WTC11 (cell line): ENCODE measurements around the gene ERFL. TPM values are rescaled to one million over a fixed set of nuclear protein-coding genes. Genes with fewer than 3 reads are reported as not detected.

Experiments used
- ATAC-seq: fragments of 200-7000 bp; cut with Tn5 transposase; 2 replicates; pipeline ENCODE4 v1.10.0; 2021; ENCODE audit warnings: mild to moderate bottlenecking, moderate library complexity
- Bru-seq: library from RNA; stranded (reverse); fragments of 400-500 nt; gene quantifications from one replicate; lab custom pipeline; 2021; lab: Mats Ljungman, UMichigan
- CTCF ChIA-PET: fragments of 300-600 bp; sonication (Branson Sonifier 250); formaldehyde crosslinking; loops from one replicate; lab custom pipeline; 2021; ENCODE audit warnings: antibody characterized with exemption; lab: Charles Lee
- POLR2A ChIA-PET: fragments of 350-600 bp; sonication (Branson Sonifier 250); formaldehyde crosslinking; loops from one replicate; lab custom pipeline; 2021; ENCODE audit warnings: antibody characterized with exemption; lab: Charles Lee
- DNase-seq: peaks from one replicate; pipeline ENCODE4 v3.0.0; 2021; ENCODE audit warnings: low spot score
- H3K27ac Mint-ChIP-seq: 2 replicates; pipeline ENCODE4 v1.8.0; 2021; ENCODE audit warnings: mixed read lengths
- H3K27me3 Mint-ChIP-seq: 2 replicates; pipeline ENCODE4 v1.8.0; 2021; ENCODE audit warnings: low read depth, mild to moderate bottlenecking, moderate library complexity, mixed read lengths
- H3K36me3 Mint-ChIP-seq: 2 replicates; pipeline ENCODE4 v1.8.0; 2021; ENCODE audit warnings: mixed read lengths
- H3K4me1 Mint-ChIP-seq: 2 replicates; pipeline ENCODE4 v1.8.0; 2022; ENCODE audit warnings: mixed read lengths
- H3K4me3 Mint-ChIP-seq: 2 replicates; pipeline ENCODE4 v1.8.0; 2021; ENCODE audit warnings: mild to moderate bottlenecking, moderate library complexity, mixed read lengths
- H3K9me3 Mint-ChIP-seq: 2 replicates; pipeline ENCODE4 v1.8.0; 2021; ENCODE audit warnings: mixed read lengths
- FOXK1 ChIP-seq: sonication (generic); formaldehyde crosslinking; IDR thresholded peaks from 2 replicates; pipeline ENCODE4 v1.8.0; 2022; ENCODE audit warnings: mild to moderate bottlenecking, moderate library complexity, missing genetic modification reagents
- GABPB1 ChIP-seq: sonication (generic); formaldehyde crosslinking; IDR thresholded peaks from 2 replicates; pipeline ENCODE4 v1.8.1; 2023; ENCODE audit warnings: mild to moderate bottlenecking, missing genetic modification reagents
- JAZF1 ChIP-seq: fragments of 250-450 bp; sonication (Bioruptor Pico); IDR thresholded peaks from 2 replicates; pipeline ENCODE4 v1.9.0; 2021; ENCODE audit warnings: moderate library complexity, mild to moderate bottlenecking, inconsistent platforms
- NFE2L1 ChIP-seq: sonication (generic); formaldehyde crosslinking; IDR thresholded peaks from 2 replicates; pipeline ENCODE4 v1.8.1; 2023; ENCODE audit warnings: missing genetic modification reagents
- NFYB ChIP-seq: sonication (generic); formaldehyde crosslinking; conservative IDR thresholded peaks from 2 replicates; pipeline ENCODE4 v1.8.0; 2022; ENCODE audit warnings: low read depth, missing genetic modification reagents
- NR2C2 ChIP-seq: sonication (generic); formaldehyde crosslinking; IDR thresholded peaks from 2 replicates; pipeline ENCODE4 v1.8.0; 2022; ENCODE audit warnings: mild to moderate bottlenecking, missing genetic modification reagents
- NR3C1 ChIP-seq: sonication (generic); formaldehyde crosslinking; conservative IDR thresholded peaks from 2 replicates; pipeline ENCODE4 v1.8.1; 2023; ENCODE audit warnings: low read depth, mild to moderate bottlenecking, missing genetic modification reagents
- STAT6 ChIP-seq: sonication (generic); formaldehyde crosslinking; conservative IDR thresholded peaks from 2 replicates; pipeline ENCODE4 v1.8.1; 2023; ENCODE audit warnings: mild to moderate bottlenecking, low read depth, missing genetic modification reagents, moderate library complexity
- TEAD1 ChIP-seq: sonication (generic); formaldehyde crosslinking; IDR thresholded peaks from 2 replicates; pipeline ENCODE4 v1.8.0; 2022; ENCODE audit warnings: mild to moderate bottlenecking, missing genetic modification reagents
- TP53 ChIP-seq: sonication (generic); formaldehyde crosslinking; IDR thresholded peaks from 2 replicates; pipeline ENCODE4 v1.8.1; 2023; ENCODE audit warnings: mild to moderate bottlenecking, missing genetic modification reagents
- ZNF263 ChIP-seq: sonication (generic); formaldehyde crosslinking; IDR thresholded peaks from 2 replicates; pipeline ENCODE4 v1.8.1; 2022; ENCODE audit warnings: low read depth, mild to moderate bottlenecking, moderate library complexity, missing genetic modification reagents
- ZNF671 ChIP-seq: fragments of 250-450 bp; sonication (Bioruptor Pico); IDR thresholded peaks from 2 replicates; pipeline ENCODE4 v1.8.0; 2021; ENCODE audit warnings: mild to moderate bottlenecking
- long read RNA-seq, 3 experiments: library from RNA in 1 of 3; library from capped mRNA in 1 of 3; library from polyadenylated mRNA in 1 of 3; unstranded in 2 of 3; stranded (forward) in 1 of 3; transcript quantifications; one replicate each; pipeline ENCODE4 v2.0.0, GENCODE V29; 2021
- total RNA-seq: library from RNA; stranded (reverse); gene quantifications from 3 replicates; pipeline ENCODE4 v1.2.3, GENCODE V29; 2021
- TF ChIP-seq, protein P1 (sequence below): sonication (generic); formaldehyde crosslinking; IDR thresholded peaks from 2 replicates; pipeline ENCODE4 v1.8.1; 2022; ENCODE audit warnings: mild to moderate bottlenecking, moderate library complexity, missing genetic modification reagents
- TF ChIP-seq, protein P2 (sequence below): fragments of 250-450 bp; sonication (Bioruptor Pico); conservative IDR thresholded peaks from 2 replicates; pipeline ENCODE4 v1.9.0; 2021; ENCODE audit warnings: mild to moderate bottlenecking
- TF ChIP-seq, protein P3 (sequence below): fragments of 250-450 bp; sonication (Bioruptor Pico); IDR thresholded peaks from 2 replicates; pipeline ENCODE4 v1.9.0; 2021; ENCODE audit warnings: moderate library complexity, mild to moderate bottlenecking, inconsistent platforms, borderline replicate concordance
- TF ChIP-seq, protein P4 (sequence below): sonication (generic); formaldehyde crosslinking; IDR thresholded peaks from 2 replicates; pipeline ENCODE4 v1.8.1; 2023; ENCODE audit warnings: mild to moderate bottlenecking, missing genetic modification reagents, moderate library complexity

The ERFL gene
- total RNA-seq (0.30 to 0.66 TPM (median 0.31 TPM) in 3 replicates), Bru-seq, nascent RNA (percentile 14 among the genes with signal in this experiment)
- long read RNA-seq, experiment 1, result 0 reads
- long read RNA-seq, experiment 2, result 0 reads
- long read RNA-seq, experiment 3, result 0 reads

GRCh38 chr19:41928221-41928683, at the start of gene ERFL:
Gene ERFL, minus strand, starts transcription at chr19:41928449. Its CDS starts 15,530 bp downstream, at chr19:41912919.
- Mint-ChIP-seq H3K4me3 (peak within 1 kb of the TSS; percentile 72), H3K27ac (no peak within 1 kb of the TSS), H3K36me3 (no peaks in the 10 kb centered on the region), H3K9me3 (no peaks in the 10 kb centered on the region), H3K27me3 (peaks cover 47% of the 10 kb centered on the region), H3K4me1 (peaks cover 31% of the 10 kb centered on the region)
- POLR2A ChIA-PET, result no interaction called here
- CTCF ChIA-PET, result interaction anchor here (0.7 to 1.9 kb wide), 7 partner anchors 9 to 106 kb away, joined by 3 to 12 read pairs (median 5); no protein-coding TSS in a partner anchor
- DNase-seq, result no peak
- TF ChIP-seq TP53 (no peak), ZNF263 (CRISPR knock-in tag) (peak; percentile 95)
- TF ChIP-seq, protein P1, sequence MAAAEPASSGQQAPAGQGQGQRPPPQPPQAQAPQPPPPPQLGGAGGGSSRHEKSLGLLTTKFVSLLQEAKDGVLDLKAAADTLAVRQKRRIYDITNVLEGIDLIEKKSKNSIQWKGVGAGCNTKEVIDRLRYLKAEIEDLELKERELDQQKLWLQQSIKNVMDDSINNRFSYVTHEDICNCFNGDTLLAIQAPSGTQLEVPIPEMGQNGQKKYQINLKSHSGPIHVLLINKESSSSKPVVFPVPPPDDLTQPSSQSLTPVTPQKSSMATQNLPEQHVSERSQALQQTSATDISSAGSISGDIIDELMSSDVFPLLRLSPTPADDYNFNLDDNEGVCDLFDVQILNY (CRISPR knock-in tag), result no peak
- TF ChIP-seq, all 79 proteins: peak for 1
- peak; percentile 13 for ATAC-seq

DNA sequence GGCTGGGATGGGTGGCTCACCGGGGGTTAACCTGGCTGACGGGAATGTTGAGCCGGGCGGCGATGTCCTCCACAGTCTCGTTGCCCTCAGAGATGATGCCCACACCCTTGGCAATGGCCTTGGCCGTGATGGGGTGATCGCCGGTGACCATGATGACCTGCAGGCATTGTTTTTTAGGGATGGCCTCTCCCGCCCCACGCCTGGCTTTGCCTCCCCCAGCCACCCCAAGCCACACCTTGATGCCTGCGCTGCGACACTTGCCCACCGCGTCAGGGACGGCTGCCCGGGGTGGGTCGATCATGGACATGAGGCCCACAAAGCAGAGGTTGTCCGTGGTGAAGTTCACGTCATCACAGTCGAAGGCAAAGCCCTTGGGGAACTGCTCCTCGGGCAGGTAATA, 49.7 kb upstream of the ERFL start:
- no peak overlapping the region for H3K4me3 Mint-ChIP-seq
- ChIA-PET POLR2A (no interaction called here), CTCF (interaction anchor here (1.5 kb wide), 1 partner anchor 51 kb away, joined by 4 read pairs; no protein-coding TSS in a partner anchor)
- H3K4me1 Mint-ChIP-seq, result no peaks in the 10 kb centered on the region
- no peaks in the 10 kb centered on the region for H3K9me3 Mint-ChIP-seq
- DNase-seq (no peak), ATAC-seq (no peak)
- TF ChIP-seq GABPB1 (CRISPR knock-in tag) (no peak), NR3C1 (no peak), ZNF671 (no peak), NR2C2 (CRISPR knock-in tag) (no peak), FOXK1 (no peak), NFYB (CRISPR knock-in tag) (no peak), JAZF1 (CRISPR knock-in tag) (no peak), TEAD1 (CRISPR knock-in tag) (no peak), STAT6 (CRISPR knock-in tag) (no peak), NFE2L1 (CRISPR knock-in tag) (no peak)
- TF ChIP-seq, protein P1 (CRISPR knock-in tag), result no peak
- TF ChIP-seq, protein P2, sequence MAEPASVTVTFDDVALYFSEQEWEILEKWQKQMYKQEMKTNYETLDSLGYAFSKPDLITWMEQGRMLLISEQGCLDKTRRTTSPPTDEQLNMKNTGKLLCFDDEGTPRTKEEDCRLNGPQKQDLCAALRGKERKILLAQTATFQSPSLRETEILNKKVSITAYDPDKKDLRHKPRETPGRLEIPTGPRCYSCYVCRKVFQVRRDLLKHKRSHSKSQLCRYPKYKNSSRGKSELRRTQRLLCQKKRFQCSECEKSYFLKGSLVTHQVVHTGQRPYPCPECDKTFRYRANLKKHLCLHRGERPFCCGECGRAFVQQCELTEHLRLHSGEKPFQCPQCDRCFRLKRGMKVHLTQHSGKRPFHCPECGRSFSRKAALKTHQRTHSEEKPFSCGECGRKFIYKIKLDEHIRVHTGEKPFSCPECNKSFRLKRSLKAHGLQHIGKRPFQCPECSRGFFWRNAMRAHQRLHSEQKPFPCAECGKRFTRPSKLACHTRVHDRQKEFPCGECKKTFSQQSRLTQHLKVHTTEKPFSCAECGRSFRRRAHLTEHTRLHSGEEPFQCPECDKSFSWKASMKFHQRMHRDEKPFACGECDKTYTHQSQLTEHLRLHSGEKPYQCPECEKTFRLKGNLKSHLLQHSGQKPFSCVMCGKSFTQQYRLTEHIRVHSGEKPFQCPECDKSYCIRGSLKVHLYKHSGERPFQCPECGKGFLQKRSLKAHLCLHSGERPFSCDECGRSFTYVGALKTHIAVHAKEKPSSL (CRISPR knock-in tag), result no peak
- TF ChIP-seq, protein P3, sequence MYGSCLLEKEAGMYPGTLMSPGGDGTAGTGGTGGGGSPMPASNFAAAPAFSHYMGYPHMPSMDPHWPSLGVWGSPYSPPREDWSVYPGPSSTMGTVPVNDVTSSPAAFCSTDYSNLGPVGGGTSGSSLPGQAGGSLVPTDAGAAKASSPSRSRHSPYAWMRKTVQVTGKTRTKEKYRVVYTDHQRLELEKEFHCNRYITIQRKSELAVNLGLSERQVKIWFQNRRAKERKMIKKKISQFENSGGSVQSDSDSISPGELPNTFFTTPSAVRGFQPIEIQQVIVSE, result no peak
- TF ChIP-seq, protein P4, sequence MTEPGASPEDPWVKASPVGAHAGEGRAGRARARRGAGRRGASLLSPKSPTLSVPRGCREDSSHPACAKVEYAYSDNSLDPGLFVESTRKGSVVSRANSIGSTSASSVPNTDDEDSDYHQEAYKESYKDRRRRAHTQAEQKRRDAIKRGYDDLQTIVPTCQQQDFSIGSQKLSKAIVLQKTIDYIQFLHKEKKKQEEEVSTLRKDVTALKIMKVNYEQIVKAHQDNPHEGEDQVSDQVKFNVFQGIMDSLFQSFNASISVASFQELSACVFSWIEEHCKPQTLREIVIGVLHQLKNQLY, result no peak
- H3K27me3 Mint-ChIP-seq, result no peaks in the 10 kb centered on the region
- peaks cover 8% of the 10 kb centered on the region for H3K36me3 Mint-ChIP-seq
- H3K27ac Mint-ChIP-seq, result no peak overlapping the region
